KBM-7 (cell line): ENCODE results near the gene DSCAML1.

Source experiments
- DNase-seq: peaks from one replicate; pipeline ENCODE4 v3.0.0-alpha.2; 2015
- in situ Hi-C: fragments of 300-500 bp; cut with MboI; formaldehyde crosslinking; loops from 2 replicates; pipeline ENCODE4 v1.14.3; 2020; ENCODE audit warnings: low sequenced_read_pairs, low pct_unique_long_range_greater_than_20kb, mixed read lengths

The DSCAML1 gene

GRCh38 chr11:117588166-117588810, 208.7 kb downstream of the DSCAML1 start:
- in situ Hi-C loops, result no loop called here

GRCh38 chr11:117587416-117587815, 209.6 kb downstream of the DSCAML1 start:
- DNase-seq, result no peak
- in situ Hi-C loops, result no loop called here

More at GRCh38 chr11:117588166-117588810, 208.7 kb downstream of the DSCAML1 start:
- DNase-seq, result no peak

DNA sequence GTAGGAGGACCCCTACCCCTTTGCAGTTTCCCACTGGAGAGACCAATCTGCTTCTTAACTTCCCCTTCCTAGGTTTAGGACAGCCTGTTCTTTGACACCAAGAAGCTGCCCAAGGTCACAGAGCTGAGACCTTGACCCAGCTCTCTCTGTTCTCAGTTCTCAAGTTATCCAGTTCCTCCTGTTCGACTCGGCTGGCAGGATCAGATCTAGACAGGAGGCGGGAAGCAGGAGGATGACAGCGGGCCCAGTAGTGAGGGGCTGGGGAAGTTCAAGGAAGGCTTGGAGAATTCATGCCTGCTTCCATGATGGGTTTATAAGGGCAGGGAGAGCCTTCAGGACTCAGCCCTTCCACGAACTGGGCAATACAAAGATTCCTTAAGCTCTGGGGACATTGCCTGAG, 210.6 kb downstream of the DSCAML1 start:
- in situ Hi-C loops, result no loop called here

DNA sequence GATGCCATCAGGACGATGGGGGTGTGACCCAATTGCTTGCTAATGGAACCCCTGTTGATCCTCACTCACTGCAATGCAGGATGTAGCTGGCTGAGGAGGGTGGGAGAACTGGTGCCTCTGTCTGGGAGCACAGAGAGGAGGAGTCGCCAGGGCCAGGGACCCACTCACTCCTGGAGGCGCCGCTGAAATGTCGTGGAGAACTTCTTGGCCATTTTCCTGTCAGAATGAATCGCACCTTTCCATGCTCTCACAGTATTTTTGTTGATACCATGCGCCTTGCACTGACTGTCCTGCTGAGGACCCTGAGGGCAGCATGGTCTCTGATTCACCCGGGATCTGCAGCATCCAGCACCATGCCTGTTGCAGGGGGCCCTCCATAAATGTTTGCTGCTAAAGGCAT, 211.4 kb downstream of the DSCAML1 start:
- no peak for DNase-seq
- in situ Hi-C loops, result no loop called here

More for the DNA sequence above, 210.6 kb downstream of the DSCAML1 start:
- DNase-seq, result no peak

- in situ Hi-C loops, result no loop called here
- no peak for DNase-seq
These were observed 212.8 kb downstream of the DSCAML1 start for GRCh38 chr11:117584056-117584830.

DNA sequence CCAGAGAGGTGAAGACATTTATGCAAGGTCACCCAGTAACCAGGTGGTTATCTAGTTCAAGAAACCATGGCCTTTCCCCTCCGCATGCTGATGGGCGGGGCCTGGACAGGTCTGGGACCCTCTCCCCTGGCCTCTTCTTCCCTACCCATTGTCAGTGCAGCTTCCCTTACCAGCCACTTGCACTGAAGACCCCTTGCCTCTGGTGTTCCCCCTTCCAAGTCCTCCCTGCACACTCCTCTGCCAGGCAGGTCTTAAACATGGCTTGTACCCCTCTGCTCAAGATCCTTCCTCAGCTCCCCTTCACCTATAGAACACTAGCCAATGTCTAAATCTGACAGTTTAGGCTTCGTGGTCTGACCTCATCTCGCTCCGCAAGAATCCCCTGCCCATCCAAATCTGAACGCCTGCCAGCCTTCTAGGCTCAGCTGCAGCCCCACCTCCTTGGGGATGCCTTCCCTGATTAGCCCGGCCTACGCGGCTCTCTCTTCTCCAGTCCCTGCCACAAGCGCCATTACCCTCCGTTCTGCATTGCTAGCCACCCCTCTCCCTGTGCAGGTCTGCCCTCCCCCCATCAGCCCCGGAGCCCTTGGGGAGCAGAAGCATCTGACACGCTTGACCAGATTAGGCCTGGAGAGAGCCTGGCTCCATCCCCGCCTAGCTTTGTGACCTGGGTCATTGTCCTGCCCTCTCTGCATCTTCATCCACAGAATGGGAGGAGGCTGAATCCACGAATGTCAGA, 213.8 kb downstream of the DSCAML1 start:
- in situ Hi-C loops, result no loop called here
- DNase-seq, result no peak

GRCh38 chr11:117582433-117582832, 214.6 kb downstream of the DSCAML1 start:
- in situ Hi-C loops, result no loop called here

DNA sequence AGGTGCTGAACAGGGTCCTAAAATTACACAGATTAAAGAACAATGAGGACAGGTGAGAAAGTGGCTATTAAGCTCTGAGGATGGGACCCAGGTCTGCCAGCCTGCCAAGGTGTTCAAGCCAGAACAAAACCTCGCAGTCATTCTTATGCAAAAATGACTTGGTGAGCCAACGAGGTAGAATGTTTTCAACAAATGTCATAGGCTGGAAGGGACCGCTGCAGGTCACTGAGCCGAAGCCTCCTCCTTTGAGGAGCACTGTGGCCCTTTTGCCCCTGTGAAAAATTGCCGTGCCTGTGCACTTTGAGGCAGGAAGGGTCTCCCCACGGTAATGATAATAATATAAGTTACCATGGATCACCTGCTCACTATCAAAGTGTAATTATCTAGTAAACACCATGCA, 216.2 kb downstream of the DSCAML1 start:
- DNase-seq, result no peak
- in situ Hi-C loops, result no loop called here

More at GRCh38 chr11:117582433-117582832, 214.6 kb downstream of the DSCAML1 start:
- DNase-seq, result no peak

- in situ Hi-C loops, result no loop called here
- DNase-seq, result no peak
These were observed 217.9 kb downstream of the DSCAML1 start for GRCh38 chr11:117579161-117579560.

DNA sequence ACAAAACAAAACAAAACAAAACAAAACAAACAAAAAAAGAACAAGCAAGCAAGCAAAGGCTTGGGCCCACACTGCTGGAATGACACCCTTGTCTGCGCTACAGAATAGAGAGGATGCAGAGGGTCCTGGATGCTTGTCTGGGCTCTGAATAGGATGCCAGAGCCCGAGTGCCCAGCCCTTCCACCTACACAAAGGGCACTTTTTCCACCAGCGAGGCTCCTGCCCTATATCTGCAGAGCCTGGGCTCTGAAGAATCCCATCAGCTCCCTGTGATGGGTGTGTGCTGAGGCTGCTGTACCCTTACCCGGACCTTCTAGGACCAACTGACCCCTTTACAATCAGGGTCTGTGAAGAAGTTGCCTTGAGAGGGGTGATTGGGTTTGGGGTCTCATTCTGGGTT, 221.2 kb downstream of the DSCAML1 start:
- in situ Hi-C loops, result no loop called here

DNA sequence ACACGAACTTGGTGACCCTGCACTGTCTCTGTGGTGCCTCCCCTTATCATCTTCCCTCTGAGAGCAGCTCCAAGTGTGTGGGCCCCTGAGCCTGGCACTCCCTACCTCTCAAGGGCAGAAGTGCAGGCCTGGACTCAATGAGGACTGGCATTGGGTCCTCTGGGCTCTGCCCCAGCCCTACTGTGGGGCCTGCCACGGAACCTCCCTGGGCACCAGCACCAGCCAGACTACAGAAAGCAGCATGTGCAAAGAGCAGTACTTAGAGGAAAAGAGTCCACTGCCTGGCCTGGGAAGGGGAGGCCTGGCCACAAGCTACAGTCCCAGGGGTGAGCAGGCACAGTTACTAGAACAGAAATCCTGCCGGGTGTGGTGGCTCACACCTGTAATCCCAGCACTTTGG, 222.5 kb downstream of the DSCAML1 start:
- in situ Hi-C loops, result no loop called here
- DNase-seq, result no peak

More for the DNA sequence above, 221.2 kb downstream of the DSCAML1 start:
- DNase-seq, result no peak

- in situ Hi-C loops, result no loop called here
These were observed 223.7 kb downstream of the DSCAML1 start for GRCh38 chr11:117573326-117573725.

DNA sequence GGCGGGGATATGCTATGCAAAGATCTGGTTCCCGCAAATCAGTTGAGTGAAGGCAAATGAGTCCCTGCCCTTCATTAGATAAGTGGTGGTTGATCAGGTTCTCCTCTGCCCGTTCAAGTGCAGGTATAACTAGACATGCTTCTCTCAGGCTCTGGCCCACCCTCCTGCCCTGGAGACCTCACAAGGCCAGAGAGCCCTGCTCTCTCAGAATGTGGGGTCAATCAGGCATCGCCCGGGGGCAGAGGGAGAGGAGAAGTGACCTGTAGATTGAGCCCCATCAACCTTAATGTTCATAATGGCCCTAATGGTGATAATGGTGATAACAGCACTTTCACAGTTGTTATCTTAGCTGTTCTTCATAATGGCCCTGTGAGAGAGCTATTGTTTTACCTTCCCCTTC, 224.3 kb downstream of the DSCAML1 start:
- in situ Hi-C loops, result no loop called here
- DNase-seq, result no peak

More at GRCh38 chr11:117573326-117573725, 223.7 kb downstream of the DSCAML1 start:
- DNase-seq, result no peak

DNA sequence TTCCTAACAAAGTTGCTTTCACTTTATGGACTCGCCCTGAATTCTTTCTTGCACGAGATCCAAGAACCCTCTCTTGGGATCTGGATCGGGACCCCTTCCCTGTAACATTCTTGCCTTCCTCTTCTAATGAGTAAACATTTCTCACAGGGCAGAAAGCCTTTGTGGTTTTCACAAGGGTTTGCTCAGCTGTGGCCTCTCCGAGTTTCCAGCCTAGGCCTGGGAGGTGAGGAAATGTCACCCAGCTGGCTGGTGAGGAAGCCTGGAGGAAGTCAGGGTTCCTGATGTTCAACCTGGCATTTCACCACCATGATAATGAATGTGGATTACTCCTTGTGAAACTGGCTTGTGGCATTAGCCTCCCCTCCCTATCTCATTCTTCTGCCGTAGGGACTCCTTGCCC, 224.9 kb downstream of the DSCAML1 start:
- DNase-seq, result no peak
- in situ Hi-C loops, result no loop called here

GRCh38 chr11:117570701-117571100, 226.3 kb downstream of the DSCAML1 start:
- DNase-seq, result no peak
- in situ Hi-C loops, result no loop called here

DNA sequence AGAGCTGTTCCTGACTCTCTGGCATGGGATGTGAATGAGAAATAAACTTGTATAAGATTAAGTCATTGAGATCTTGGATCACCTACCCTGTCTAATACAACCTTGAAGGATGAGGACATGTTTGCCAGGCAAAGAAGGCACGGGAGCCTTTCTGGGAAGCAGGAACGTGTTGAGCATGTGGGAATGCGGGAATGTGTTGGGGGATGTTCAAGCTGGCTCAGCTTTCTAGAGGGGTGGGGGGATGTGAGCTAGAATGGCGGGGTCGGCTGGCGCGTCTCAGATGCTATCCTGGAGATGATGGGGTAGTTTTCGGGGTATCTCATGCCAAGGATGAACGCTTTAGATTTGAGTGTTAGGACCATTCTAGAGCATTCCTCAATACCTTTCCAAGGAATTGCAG, 227.1 kb downstream of the DSCAML1 start:
- no peak for DNase-seq
- in situ Hi-C loops, result no loop called here

GRCh38 chr11:117565709-117566108, 231.3 kb downstream of the DSCAML1 start:
- in situ Hi-C loops, result no loop called here
- no peak for DNase-seq

DNA sequence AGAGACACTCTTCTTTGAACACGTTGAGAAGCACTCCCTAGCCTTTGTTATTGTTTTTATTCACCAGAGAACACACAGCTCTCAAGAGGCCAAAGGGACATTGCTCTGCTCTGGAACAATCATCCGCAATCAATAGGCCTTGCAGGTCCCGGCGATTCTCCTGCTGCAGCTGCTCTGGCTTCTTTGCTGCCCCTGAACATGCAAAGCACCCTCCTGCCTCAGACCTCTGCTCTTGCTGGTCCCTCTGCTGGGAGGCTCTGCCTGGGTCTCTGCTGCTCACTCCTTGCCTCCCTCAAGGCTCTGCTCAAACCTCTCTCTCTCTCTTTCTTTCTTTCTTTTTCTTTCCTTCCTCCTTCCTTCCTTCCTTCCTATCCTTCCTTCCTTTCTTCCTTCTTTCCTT, 232.7 kb downstream of the DSCAML1 start:
- DNase-seq, result no peak
- in situ Hi-C loops, result no loop called here

- no peak for DNase-seq
- in situ Hi-C loops, result no loop called here
These were observed 233.5 kb downstream of the DSCAML1 start for GRCh38 chr11:117563556-117563955.

DNA sequence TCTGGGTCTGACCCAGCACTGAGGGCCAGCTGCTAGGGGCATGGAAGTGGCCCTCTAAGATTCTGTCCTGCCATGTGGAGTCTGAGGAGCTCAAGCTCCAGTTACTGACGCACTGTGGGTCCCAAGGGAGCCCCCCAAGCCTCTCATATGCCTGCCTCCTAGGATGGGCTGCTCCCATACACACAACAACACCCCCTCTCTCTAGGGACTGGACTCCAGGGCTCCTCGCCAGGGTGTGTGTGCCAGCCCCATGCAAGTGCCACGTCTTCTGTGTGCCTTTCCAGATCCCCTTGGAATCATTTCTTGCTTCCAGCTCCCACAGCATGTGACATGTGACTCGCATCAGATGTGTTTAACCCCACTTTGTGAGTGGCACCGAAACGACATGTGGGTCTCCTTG, 234.9 kb downstream of the DSCAML1 start:
- no peak for DNase-seq

More for the DNA sequence above, 234.9 kb downstream of the DSCAML1 start:
- in situ Hi-C loops, result no loop called here
